AG09309 (cell line): ENCODE results near the gene LEMD1.
A peak's percentile ranks its signal among the peaks of the same experiment; 100 is the strongest.

ENCODE experiments used
- DNase-seq: peaks from one replicate; pipeline ENCODE4 v3.0.0-alpha.2; 2010; ENCODE audit warnings: low read depth
- H3K4me3 ChIP-seq: 2 replicates; pipeline ENCODE4 v1.5.1; 2011; ENCODE audit warnings: mild to moderate bottlenecking, low read depth, low read length, moderate library complexity; ENCODE audit not compliant: control insufficient read depth
- CTCF ChIP-seq: IDR thresholded peaks from 2 replicates; pipeline ENCODE4 v1.5.1; 2011; ENCODE audit warnings: mild to moderate bottlenecking, low read depth, low read length, inconsistent platforms; ENCODE audit not compliant: insufficient read depth, control insufficient read depth; ENCODE audit errors: missing control alignments

Gene LEMD1

GRCh38 chr1:205442051-205442725, 20.3 kb upstream of the LEMD1 start:
- no peak for DNase-seq
- no peak for TF ChIP-seq CTCF
- H3K4me3 ChIP-seq, result no peak overlapping the region

- no peak for DNase-seq
- H3K4me3 ChIP-seq, result no peak overlapping the region
- no peak for TF ChIP-seq CTCF
Measured at GRCh38 chr1:205441716-205442050, 19.8 kb upstream of the LEMD1 start.

GRCh38 chr1:205441318-205441633, 19.4 kb upstream of the LEMD1 start:
- no peak for TF ChIP-seq CTCF
- DNase-seq, result no peak
- H3K4me3 ChIP-seq, result no peak overlapping the region

- no peak for TF ChIP-seq CTCF
- DNase-seq, result no peak
- H3K4me3 ChIP-seq, result no peak overlapping the region
Measured at GRCh38 chr1:205440476-205441317, 18.8 kb upstream of the LEMD1 start.

- DNase-seq, result no peak
- no peak for TF ChIP-seq CTCF
- no peak overlapping the region for H3K4me3 ChIP-seq
Measured at GRCh38 chr1:205440121-205440475, 18.2 kb upstream of the LEMD1 start.

GRCh38 chr1:205438213-205439158, 16.6 kb upstream of the LEMD1 start:
- DNase-seq, result no peak
- H3K4me3 ChIP-seq, result no peak overlapping the region
- peak; percentile 56 for TF ChIP-seq CTCF
